GM18508 (cell line): ENCODE results near the gene SBK3.
"Not testable (repeated sequence)": the region's sequence is repeated elsewhere in the genome, so short reads cannot be mapped to it uniquely, and the experiment has no call there.

ENCODE experiments used
- ATAC-seq: cut with Tn5 transposase; IDR thresholded peaks from one replicate; pipeline ENCODE4 v1.9.1; 2021; ENCODE audit warnings: moderate number of reproducible peaks; ENCODE audit not compliant: insufficient read depth, unreplicated experiment

SBK3 gene

DNA sequence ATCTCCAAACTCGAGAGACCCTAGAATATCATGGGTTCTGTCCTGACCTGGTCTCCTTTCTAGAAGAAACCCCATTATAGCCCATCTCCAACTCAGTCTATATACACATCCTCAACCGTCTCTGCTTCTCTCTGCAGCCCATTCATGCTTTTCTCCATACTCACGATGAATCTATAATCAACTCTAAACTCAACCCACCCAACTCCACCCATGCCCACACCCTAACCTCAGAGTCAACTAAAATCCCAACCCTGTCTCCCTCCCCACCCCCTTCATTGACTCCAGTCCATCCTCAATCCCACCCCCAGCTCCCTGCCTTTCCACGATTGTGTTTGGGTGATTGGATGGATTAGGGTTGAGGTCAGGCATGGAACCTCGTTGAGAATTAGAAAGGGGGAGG is 1.8 kb downstream of the SBK3 start:
- no peak for ATAC-seq

DNA sequence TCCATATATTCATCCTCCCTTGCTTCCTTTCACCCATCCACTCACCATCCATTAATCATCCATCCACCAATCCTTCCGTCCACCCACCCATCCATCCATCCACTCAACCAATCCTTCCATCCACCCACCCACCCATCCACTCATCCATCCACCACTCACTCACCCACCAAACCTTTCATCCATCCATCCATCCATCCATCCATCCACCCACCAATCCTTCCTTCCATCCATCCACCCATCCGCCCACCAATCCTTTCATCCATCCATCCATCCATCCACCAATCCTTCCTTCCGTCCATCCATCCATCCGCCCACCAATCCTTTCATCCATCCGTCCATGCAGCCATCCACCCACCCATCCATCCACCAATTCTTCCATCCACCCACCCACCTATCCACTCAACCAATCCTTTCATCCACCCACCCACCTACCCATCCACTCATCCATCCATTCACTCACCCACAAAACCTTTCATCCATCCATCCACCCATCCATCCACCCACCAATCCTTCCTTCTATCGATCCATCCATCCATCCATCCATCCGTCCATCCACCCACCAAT is 3.0 kb downstream of the SBK3 start:
- no peak for ATAC-seq

DNA sequence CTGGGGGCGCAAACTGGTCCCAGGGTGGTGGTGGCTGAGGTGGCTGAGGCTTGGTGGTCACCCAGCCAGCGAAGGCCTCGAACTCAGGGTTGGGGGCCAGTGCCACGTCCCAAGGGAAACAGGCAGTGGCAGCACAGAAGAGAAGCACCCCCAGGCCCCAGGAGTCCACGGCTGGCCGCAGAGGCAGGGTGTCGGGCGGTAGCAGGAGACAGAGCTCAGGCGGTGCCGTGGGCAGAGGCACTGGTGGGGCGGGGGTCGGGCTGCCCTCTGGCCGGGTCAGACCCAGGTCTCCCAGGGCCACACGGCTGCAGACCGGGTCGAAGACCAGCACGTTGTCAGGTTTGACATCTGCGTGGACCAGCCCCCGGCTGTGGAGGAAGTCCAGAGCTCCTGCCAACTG is 4.3 kb downstream of the SBK3 start:
- ATAC-seq, result no peak

DNA sequence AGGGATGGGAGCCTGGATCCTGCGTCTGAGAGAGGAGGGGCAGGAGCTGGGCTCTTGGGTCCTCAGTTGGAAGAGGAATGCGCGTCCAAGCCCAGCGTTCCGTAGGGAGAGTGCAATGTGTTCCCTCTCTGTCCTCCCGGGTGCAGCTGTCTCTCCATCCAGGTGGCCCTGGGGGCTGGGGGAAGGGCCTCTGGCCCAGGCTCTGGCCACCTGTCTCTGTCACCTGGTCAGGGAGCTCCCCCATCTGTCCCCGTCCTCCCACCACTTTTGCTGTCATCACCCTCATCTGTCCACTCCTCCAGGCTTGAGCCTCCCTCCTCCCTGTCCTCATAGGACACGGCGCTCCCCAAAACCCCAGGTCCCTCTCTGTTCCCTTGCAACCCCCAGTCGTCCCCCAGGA is 4.7 kb downstream of the SBK3 start:
- ATAC-seq, result no peak

DNA sequence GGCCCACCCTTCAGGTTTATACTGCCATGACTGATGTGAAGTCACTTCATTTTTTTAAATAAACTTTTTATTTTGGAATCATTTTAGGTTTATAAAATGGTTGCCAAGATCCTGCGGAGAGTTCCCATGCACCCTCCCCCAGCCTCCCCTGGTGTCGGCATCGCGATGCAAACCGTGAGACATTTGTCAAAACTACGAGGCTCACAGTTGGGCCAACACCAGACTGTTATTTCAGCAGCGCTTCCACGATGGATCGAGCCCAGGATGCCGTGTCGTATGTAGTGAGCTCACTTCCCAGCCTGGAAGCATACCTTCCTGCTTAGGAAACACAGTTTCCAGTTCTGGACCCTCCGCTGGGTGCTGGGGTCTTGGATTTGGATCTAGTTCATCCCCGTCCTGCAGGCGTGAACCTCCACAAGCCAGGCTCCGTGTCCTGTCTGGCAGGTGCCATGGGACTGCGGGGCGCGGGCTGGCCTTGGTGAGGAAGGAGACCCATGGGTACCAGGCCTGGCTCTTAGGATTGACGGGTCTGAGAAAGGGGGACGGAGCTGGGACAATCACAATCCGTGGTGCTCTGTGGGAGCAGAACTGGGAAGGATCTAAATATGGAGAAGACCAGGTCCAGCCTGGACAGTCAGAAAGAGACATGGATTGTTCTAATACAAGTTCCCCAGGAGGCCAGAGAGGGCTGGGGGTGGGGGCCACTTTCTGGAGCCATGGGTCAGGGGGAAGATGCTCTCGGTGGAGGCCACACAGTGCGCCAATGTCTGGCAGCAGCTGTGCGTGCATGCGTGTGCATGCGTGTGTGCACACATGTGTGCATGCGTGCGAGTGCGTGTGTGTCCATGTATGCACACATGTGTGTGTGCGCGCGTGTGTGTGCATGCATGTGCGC is 6.0 kb downstream of the SBK3 start:
- ATAC-seq, result no peak

DNA sequence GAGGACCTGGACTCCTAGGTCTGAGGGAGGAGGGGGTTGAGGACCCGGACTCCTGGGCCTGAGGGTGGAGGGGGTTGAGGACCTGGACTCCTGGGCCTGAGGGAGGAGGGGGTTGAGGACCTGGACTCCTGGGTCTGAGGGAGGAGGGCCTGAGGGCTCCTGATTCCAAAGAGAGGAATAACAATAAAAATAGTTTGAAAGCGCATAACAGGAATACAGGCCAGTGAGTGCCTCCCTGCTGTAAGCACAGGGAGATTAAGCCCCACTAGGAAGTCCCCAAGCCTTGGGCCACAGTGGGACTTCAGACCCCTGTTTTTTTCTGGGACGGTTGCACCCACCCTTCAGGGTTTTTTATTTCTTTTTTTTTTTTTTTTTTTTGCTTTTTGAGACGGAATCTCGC is 7.2 kb downstream of the SBK3 start:
- no peak for ATAC-seq

DNA sequence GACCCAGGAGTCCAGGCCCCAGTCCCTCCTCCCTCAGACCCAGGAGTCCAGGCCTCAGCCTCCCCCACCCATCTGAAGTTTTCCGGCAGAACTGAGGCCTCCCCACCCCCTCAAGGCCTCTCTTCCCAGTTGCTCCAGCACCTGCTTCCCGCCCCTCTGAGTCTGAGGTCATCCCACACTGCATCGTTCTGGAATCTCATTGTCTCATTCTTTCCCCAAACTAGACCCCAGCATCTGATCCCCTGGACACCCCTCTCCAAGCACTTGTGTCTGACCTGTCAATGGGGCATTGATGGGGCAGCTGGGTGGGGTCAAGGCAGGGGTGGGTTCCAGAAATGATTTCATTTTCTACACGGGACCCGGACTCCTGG is 7.6 kb downstream of the SBK3 start:
- no peak for ATAC-seq

DNA sequence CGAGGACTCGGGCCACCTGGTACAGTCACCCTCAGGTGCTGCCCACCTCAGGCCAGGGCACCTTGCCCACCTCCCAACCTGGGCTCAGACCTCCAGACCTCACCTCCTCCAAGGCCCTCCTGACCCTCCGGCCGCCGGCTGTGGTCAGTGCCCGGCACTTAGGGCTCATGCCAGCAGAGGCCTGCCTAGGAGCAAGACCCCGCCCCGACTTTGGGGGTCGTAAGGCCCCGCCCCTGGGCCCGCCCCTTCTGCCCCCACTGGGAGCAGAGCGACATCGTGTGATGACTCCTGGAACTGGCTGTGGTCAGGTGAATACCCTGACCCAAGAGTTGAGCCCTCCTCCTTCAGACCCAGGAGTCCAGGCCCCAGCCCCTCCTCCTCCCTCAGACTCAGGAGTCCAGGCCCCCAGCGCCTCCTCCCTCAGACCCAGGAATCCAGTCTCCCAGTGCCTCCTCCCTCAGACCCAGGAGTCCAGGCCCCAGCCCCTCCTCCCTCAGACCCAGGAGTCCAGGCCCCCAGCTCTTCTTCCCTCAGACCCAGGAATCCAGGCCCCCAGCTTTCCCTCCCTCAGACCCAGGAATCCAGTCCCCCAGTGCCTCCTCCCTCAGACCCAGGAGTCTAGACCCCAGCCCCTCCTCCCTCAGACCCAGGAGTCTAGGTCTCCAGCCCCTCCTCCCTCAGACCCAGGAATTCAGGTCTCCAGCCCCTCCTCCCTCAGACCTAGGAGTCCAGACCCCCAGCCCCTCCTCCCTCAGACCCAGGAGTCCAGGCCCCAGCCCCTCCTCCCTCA is 8.2 kb downstream of the SBK3 start, which contains the start of gene SBK2:
SBK2 (minus strand) TSS at position 183 of the 790 bp plus-strand sequence. CDS start 839 bp downstream, outside the sequence.
- ATAC-seq, result no peak

DNA sequence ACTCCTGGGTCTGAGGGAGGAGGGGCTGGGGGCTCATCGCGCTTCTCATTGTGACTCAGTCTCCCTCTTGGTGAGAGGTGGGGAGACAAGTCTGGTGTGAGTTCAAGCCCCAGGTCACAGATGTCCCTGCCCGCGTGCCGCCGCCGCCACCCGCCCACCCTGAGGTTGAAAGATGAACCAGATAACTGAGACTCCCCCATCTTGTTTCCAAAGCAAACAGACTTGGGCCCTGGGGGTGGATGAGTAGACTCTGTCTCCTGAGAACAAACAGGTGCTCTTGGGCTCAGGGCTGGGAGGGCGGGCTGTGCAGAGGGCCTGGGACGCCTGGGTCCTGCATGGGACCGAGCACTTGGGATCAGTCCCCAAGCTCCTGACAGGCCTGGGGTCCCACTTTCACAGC is 9.0 kb downstream of the SBK3 start:
- no peak for ATAC-seq

DNA sequence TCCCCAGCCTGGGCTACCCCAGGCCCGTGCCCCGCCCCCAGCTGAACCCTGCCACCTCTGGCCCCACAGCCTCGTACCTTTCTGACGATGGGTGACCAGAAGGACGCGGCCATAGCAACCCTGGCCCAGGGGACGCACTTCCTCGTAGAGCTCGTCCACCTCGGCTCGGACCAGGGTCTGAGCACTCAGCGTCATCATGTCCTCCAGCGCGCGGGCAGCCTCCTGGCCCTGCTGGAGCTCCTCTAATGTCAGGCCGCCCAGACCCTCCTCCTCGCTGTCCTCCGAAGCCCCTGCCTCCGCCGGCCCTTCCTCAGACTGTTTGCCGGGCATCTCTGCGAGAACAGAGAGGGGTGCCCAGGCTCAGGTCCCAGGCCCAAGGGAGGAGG is 9.4 kb downstream of the SBK3 start:
- no peak for ATAC-seq

DNA sequence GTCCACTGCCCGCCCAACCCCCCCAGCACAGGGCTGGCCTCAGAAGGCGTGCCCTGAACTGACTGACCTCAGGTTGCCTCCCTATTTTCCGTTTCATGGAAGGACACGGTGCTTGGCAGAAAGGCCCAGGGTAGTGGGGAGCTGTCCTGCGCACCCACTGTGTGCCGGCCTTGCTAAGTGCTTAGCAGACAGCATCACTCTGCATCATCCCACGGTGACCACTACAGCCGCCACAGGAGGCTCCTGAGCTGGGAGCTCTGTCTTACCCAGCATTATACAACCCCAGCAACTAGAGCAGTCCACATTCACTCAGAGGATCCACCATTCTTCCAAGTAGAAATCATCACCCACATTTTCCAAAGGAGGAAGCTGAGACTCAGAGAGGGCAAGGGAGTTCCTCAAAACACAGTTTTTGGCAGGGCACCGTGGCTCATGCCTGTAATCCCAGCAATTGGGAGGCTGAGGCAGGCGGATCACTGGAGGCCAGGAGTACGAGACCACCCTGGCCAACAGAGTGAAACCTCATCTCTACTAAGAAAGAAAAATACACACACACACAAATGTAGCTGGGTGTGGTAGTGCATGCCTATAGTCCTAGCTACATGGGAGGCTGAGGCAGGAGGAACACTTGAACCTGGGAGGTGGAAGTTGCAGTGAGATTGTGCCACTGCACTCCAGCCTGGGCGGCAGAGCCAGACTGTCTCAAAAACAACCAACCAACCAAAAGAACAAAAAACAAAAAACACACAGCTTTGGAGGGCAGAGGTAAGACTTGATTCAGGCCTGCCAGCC is 10.0 kb downstream of the SBK3 start:
- no peak for ATAC-seq

DNA sequence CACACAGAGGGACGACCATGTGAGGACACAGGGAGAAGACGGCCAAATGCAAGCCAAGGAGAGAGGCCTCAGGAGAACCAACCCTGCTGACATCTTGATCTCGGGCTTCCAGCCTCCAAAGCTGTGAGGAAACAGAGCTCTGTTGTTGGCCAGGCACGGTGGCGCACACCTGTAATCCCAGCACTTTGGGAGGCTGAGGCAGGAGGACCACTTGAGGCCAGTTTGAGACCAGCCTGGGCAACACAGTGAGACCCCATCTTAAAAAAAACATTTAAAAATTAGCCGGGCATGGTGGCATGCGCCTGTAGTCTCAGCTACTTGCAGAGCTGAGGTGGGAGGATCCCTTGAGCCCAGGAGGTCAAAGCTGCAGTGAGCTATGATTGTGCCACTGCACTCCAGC is 11.1 kb downstream of the SBK3 start:
- ATAC-seq, result not testable (repeated sequence)

DNA sequence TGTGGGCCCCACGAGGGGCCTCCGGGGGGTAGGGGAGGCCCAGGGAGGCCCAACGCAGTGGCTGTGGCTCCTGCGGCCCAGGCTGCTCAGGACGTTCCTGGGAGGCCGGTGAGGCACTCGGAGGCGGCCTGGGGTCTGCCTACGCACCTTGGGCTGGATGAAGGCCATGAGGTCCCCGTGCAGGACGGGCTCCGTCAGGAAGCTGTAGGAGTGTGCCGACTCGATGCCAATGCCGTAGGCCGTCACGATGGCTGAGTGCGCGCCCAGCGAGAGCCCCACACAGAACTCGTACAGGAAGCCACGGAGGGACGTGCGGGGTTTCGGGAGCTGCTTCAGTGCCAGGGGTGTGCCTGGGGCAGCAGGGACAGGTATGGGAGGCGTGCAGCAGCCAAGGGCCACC is 14.3 kb downstream of the SBK3 start:
- no peak for ATAC-seq

DNA sequence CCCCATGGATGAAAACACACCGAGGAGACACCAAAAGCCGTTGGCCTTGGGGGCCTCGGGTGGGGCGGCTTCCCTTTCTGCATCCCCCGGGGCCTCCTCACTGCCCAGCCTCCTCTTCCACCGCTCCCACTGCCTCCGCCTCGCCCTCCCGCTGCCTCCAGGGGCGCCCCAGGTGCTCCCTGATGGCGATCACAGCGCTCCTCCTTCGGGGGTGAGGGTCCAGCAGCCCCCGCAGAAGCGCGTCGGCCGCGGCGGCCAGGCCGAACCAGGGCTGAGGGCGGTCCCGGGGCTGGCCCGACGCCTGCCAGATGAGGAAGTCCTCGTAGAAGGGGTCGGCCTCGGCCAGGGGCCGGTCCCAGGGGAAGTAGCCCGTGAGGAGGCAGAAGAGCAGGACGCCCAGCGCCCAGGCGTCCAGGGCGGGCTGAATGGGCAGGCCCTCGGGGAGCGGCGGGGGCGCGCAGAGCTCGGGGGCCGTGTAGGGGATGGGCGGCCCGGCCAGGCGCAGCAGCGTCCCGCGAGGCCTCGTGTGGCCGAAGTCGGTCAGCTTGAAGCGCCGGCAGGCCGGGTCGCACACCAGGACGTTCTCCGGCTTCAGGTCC is 15.6 kb downstream of the SBK3 start:
- no peak for ATAC-seq

DNA sequence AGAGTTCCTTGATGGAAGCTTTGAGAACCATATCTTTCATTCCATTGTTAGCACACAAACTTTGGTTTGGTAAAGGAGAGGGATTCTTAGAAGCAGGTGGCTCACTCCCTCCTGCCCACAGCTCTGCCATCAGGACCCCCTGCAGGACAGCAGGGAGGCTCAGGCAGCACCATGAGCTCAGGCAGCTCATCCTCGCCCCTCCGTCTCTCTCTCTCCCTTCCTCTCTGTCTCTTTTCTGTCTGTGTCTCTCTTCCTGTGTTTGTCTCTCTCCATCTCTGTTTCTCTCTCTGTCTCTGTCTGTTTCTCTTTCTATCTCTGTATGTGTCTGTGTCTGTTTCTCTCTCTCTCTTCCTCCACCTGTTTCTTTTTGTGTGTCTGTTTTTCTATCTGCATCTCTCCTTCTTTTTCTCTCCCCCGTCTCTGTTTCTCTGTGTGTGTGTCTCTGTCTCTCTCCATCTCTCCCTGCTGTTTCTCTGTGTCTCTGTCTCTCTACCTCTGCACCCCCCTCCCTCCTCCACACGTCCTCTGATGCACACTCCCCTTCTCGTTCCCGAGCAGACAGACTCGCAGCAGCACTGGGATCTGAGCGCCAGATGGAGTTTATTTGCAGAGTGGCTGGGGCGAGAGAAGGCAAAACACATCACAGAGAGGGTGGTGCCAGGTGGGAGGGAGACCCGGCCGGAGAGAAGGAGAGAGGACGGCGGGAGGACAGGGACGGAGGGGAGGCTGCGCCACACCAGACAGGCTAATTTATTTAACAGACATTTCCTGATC is 17.1 kb downstream of the SBK3 start:
- ATAC-seq, result no peak

DNA sequence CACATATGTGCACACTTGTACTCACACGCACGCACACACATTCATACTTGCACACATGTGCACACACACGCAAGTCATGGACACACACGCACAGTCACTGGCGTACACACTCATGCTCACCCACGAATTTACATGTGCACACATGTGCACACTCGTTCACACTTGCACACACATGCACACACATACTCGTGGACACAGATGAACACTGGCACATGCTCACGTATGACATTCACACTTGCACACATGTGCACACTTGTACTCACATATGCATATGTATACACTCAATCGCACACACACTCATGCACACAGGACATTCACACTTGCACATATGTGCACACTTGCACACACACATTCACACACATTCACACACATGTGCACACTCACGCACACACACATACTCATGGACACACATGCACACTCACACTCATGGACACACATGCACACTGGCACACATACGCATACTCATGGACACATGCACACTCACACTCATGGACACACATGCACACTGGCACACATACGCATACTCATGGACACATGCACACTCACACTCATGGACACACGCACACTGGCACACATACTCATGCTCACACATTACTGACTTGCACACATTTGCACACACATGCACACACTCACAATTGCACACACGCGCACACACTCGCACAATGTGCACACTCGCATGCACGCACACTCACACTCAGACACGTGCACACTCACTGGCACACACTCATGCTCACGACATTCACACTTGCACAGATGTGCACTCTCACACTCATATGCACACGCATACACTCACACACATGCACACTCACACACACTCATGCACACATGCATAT is 17.9 kb downstream of the SBK3 start:
- no peak for ATAC-seq

DNA sequence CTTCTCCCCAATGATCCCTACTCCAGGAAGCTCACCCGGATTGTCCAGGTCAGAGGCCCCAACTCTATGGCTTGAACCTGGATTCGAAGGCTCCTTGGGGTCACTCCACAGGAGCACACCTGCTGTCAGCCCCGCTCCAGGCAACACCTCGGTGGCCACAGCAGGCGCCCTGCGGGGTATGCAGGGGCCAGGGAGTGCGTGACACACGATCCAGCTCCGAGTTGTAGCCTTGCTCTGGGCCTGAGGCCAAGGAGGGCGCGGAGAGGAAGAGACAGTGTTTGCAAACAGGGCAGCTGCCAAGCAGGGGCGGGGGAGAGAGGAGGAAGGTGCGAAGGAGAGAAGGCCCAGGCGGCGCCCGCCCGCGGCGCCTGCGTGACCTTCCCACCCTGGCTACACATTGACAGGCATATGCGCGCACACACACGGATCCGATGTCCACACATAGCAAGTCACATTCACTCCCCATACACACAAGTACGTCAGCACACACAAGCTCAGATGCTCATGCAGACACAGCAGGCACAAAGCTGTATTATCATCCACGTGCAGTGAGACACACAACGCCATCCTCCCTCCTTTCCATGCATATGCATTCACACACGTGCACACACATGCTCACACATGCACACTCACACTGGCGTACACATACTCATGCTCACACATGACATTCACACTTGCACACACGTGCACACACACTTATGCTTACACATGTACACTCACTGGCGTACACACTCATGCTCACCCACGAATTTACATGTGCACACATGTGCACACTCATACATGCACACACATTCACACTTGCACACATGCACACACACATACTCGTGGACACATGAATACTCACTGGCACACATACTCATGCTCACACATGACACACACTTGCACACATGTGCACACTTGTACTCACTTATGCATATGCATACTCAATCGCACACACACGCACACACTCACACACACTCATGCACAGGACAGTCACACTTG is 18.8 kb downstream of the SBK3 start:
- ATAC-seq, result no peak
